Karpas-422 (cell line): ENCODE data around the gene NR1D1. TPM values are rescaled to one million over a fixed set of nuclear protein-coding genes. Genes with fewer than 3 reads are reported as not detected.

ENCODE experiments used
- DNase-seq: peaks from one replicate; pipeline ENCODE4 v3.0.0-alpha.2; 2015
- H2AFZ ChIP-seq: fragments of 200-600 bp; sonication (generic); 2 replicates; pipeline ENCODE4 v1.6.1; 2014; ENCODE audit warnings: antibody characterized with exemption, low read length, mixed read lengths
- H3K27ac ChIP-seq: fragments of 200-600 bp; sonication (generic); 2 replicates; pipeline ENCODE4 v1.5.1; 2014; ENCODE audit warnings: mild to moderate bottlenecking, low read length, moderate library complexity
- H3K27me3 ChIP-seq: fragments of 200-600 bp; sonication (generic); 2 replicates; pipeline ENCODE4 v1.6.1; 2014; ENCODE audit warnings: low read length, mixed read lengths
- H3K36me3 ChIP-seq: fragments of 200-600 bp; sonication (generic); 2 replicates; pipeline ENCODE4 v1.6.1; 2014; ENCODE audit warnings: low read length, mixed read lengths; ENCODE audit not compliant: insufficient read depth
- H3K4me1 ChIP-seq: fragments of 200-600 bp; sonication (generic); 2 replicates; pipeline ENCODE4 v1.6.1; 2014; ENCODE audit warnings: mild to moderate bottlenecking, low read length, mixed read lengths
- H3K4me2 ChIP-seq: fragments of 200-600 bp; sonication (generic); 2 replicates; pipeline ENCODE4 v1.6.1; 2014; ENCODE audit warnings: low read length, low read depth, mild to moderate bottlenecking; ENCODE audit not compliant: poor library complexity, severe bottlenecking
- H3K4me3 ChIP-seq: fragments of 200-600 bp; sonication (generic); 2 replicates; pipeline ENCODE4 v1.5.1; 2014; ENCODE audit warnings: mild to moderate bottlenecking, antibody characterized with exemption, low read length, mixed read lengths
- H3K79me2 ChIP-seq: fragments of 200-600 bp; sonication (generic); 2 replicates; pipeline ENCODE4 v1.6.1; 2014; ENCODE audit warnings: mild to moderate bottlenecking, low read length, mixed read lengths
- H3K9ac ChIP-seq: fragments of 200-600 bp; sonication (generic); 2 replicates; pipeline ENCODE4 v1.6.0; 2014; ENCODE audit warnings: low read length
- H3K9me2 ChIP-seq: fragments of 200-600 bp; sonication (generic), shearing (Covaris generic); replicated peaks from 2 replicates; pipeline ENCODE4 v1.6.0; 2014; ENCODE audit warnings: mild to moderate bottlenecking, low read length, moderate library complexity; ENCODE audit not compliant: insufficient read depth
- H3K9me3 ChIP-seq: fragments of 300-700, 200-600 bp; sonication (generic); 2 replicates; pipeline ENCODE4 v1.6.1; 2014; ENCODE audit warnings: low read length, mixed read lengths
- H4K20me1 ChIP-seq: fragments of 200-600 bp; sonication (generic); 2 replicates; pipeline ENCODE4 v1.6.1; 2014; ENCODE audit warnings: mild to moderate bottlenecking, antibody characterized with exemption, low read length, low read depth; ENCODE audit not compliant: insufficient read depth
- total RNA-seq: library from RNA; depleted of rRNA; stranded (reverse); fragments of >200 nt; shearing (Covaris generic); gene quantifications from 2 replicates; pipeline ENCODE4 v1.2.3, GENCODE V29; 2014; ENCODE audit warnings: low replicate concordance

The NR1D1 gene
- total RNA-seq, 1 experiment from 2014 or later, result 0.67 TPM

DNA sequence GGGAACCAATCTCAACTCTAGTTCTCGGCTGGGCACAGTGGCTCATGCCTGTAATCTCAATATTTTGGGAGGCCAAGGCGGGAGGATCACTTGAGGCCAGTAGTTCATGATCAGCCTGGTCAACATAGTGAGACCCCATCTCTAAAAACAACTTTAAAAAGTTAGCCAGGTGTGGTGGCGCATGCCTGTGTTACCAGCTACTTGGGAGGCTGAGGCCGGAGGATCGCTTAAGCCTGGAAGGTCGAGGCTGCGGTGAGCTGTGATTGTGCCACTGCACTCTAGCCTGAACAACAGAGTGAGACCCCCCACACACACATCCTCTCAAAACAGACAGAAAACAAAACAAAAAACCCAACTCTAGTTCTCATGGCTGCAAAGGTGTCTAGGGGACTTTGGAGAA is 32.7 kb downstream of the NR1D1 start:
- H3K9me3 ChIP-seq, result no peaks in the 10 kb centered on the region
- H3K27me3 ChIP-seq, result 0 out of 2 replicates have a peak, but pooled peaks cover 3% of the 10 kb centered on the region
- no peaks in the 10 kb centered on the region for H3K36me3 ChIP-seq
- 0 out of 2 replicates have a peak, but pooled peaks cover 3% of the 10 kb centered on the region for H4K20me1 ChIP-seq
- no peak overlapping the region for H3K9ac ChIP-seq
- H3K4me1 ChIP-seq, result peaks cover 54% of the 10 kb centered on the region
- no peak for DNase-seq
- no peaks in the 10 kb centered on the region for H3K79me2 ChIP-seq
- H3K4me2 ChIP-seq, result no peak overlapping the region
- H3K4me3 ChIP-seq, result no peak overlapping the region
- no peak overlapping the region for H3K27ac ChIP-seq
- H3K9me2 ChIP-seq, result no peaks in the 10 kb centered on the region
- no peak overlapping the region for H2AFZ ChIP-seq

GRCh38 chr17:40065769-40066510 is 34.4 kb downstream of the NR1D1 start:
- H2AFZ ChIP-seq, result no peak overlapping the region
- no peak overlapping the region for H3K4me3 ChIP-seq
- peak; percentile 28 for DNase-seq
- H3K9me3 ChIP-seq, result no peaks in the 10 kb centered on the region
- H3K27me3 ChIP-seq, result 0 out of 2 replicates have a peak, but pooled peaks cover 7% of the 10 kb centered on the region
- H3K9me2 ChIP-seq, result no peaks in the 10 kb centered on the region
- peaks cover 51% of the 10 kb centered on the region for H3K4me1 ChIP-seq
- H3K79me2 ChIP-seq, result no peaks in the 10 kb centered on the region
- H3K9ac ChIP-seq, result no peak overlapping the region
- H3K27ac ChIP-seq, result no peak overlapping the region
- no peak overlapping the region for H3K4me2 ChIP-seq
- H4K20me1 ChIP-seq, result no peaks in the 10 kb centered on the region
- H3K36me3 ChIP-seq, result no peaks in the 10 kb centered on the region

DNA sequence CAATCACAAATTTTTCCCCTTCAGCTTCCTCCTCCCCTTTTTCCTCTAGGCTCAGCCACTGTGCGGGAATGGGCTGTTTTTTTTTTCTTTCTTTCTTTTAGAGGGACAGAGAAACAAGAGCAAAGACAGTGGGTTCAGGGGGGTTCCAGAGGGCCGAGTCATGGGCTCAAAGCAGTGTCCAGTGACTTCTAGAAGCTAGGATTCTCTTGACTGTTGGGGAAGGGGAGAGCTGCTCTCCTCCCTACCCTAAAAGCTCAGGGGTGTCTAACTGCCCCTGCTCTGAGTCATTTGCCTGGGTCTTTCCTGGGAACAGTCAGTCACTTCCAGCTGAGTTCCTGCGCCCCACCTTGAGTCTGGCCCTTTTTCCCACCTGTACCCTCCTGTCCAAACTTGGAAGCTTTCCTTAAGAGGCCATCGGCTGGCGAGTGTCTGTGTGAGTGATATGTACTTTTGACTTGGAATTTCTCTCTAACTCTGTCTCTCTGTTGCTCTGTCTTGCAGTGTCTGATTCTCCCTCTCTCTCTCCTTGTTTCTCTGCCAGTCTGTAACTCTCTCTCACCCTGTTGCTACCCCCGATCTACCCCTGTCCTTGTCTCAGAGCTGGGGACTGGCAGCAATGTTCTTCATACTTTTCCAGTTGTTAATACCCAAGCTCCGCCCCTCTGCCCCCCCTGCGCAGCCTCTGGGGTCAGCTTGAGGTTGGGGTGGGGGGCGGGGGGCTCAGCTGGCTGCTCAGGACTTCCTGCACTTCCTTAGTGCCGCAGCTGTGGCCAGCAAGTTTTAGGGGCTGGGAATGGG is 35.2 kb downstream of the NR1D1 start:
- H3K27ac ChIP-seq, result no peak overlapping the region
- H3K4me3 ChIP-seq, result no peak overlapping the region
- no peaks in the 10 kb centered on the region for H3K9me2 ChIP-seq
- no peak overlapping the region for H2AFZ ChIP-seq
- H3K4me1 ChIP-seq, result peaks cover 43% of the 10 kb centered on the region
- no peak overlapping the region for H3K4me2 ChIP-seq
- H3K9ac ChIP-seq, result no peak overlapping the region
- 0 out of 2 replicates have a peak, but pooled peaks cover 7% of the 10 kb centered on the region for H3K27me3 ChIP-seq
- no peaks in the 10 kb centered on the region for H3K9me3 ChIP-seq
- no peaks in the 10 kb centered on the region for H3K79me2 ChIP-seq
- DNase-seq, result peak; percentile 39
- H3K36me3 ChIP-seq, result no peaks in the 10 kb centered on the region
- H4K20me1 ChIP-seq, result no peaks in the 10 kb centered on the region

- Histone ChIP-seq H4K20me1 (no peaks in the 10 kb centered on the region), H3K4me2 (peak overlapping the region; percentile 96), H3K9ac (peak overlapping the region; percentile 75), H3K9me3 (no peaks in the 10 kb centered on the region), H3K27me3 (0 out of 2 replicates have a peak, but pooled peaks cover 7% of the 10 kb centered on the region), H3K4me1 (peaks cover 31% of the 10 kb centered on the region), H3K36me3 (no peaks in the 10 kb centered on the region), H2AFZ (no peak overlapping the region), H3K4me3 (peak overlapping the region; percentile 84; the same call in 1 of the 2 replicates), H3K79me2 (no peaks in the 10 kb centered on the region), H3K27ac (no peak overlapping the region), H3K9me2 (no peaks in the 10 kb centered on the region)
- peak; percentile 55 for DNase-seq
These were observed 36.4 kb downstream of the NR1D1 start for GRCh38 chr17:40063901-40064531.

DNA sequence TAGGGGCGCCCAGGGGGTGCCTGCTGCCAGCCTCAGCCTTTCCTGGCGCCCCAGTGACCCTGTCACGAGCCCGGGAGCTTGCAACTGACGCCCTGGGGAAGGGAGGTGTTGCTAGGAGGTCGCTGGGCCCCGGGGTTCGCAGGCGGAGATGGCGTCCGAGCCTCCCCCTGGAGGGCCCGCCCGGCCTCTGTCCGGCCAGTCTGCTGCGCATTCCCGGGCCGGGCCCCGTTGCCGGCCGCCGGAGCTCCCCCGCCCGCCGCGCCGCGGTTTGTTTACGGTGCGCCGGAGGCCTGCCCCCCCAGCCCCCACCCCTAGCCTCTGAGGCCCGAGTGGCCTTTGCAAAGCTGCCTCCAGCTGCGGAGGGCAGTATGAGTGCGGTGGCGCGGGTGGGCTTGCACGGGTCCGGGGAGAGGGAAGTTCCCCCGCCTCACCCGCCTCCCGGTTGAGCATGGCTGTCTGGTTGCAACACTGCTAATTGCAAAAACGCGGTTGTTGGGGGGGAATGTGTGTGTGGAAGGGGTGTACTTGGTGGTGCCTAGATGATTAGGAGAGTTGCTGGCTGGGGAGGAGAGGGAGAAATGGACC is 37.1 kb downstream of the NR1D1 start:
- Histone ChIP-seq H3K4me1 (peaks cover 25% of the 10 kb centered on the region), H3K27ac (no peak overlapping the region), H3K9ac (peak overlapping the region; percentile 75)

DNA sequence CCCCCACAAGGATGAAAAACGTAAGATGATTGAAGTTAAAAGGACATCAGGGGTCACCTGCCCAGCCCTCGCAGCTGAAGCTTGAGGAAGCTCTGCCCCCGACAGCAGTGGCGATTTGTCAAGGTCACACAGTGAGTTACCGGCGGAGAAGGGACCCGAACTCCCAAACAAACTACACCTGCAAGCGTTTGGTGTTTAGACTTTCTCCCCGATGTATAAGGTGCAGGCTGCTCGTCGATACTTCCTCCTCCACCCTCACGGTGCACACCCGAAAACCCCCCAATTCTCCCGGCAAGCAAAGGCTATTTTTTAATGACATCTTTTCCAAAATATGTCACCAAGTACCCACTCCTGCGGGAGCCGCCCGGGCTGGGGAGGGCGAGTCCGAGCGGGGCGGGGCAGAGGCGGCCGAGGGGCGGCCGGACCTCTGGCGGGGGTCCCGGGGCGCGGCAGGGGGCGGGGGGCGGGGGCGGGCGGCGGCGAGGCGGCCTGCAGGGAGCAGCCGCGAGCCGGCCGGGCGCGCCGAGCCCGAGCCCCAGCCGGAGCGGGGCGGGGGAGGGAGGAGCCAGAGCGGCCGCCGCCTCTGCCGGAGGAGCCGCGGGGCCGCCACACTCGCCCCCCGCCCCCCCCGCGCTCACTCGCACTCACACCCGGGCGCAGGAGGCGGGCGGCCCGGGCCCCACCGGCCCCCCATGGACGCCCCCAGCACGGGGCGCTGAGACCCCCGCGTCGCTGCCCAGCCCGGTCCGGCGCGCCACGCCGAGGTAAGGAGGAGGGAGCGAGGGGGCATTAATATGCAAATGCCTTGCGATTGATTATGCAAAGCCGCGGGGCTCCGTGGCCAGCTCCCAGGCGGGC is 37.8 kb downstream of the NR1D1 start, which contains the start of gene THRA:
THRA (plus strand) TSS at position 637 of the 858 bp plus-strand sequence. CDS start 11,524 bp downstream, outside the sequence.
- DNase-seq, result peak; percentile 81
- Histone ChIP-seq H3K4me3 (peak within 1 kb of the TSS; percentile 84), H3K9me3 (no peaks in the 10 kb centered on the region), H3K27me3 (0 out of 2 replicates have a peak, but pooled peaks cover 7% of the 10 kb centered on the region), H3K9ac (peak within 1 kb of the TSS; percentile 75), H3K4me1 (peaks cover 25% of the 10 kb centered on the region), H3K27ac (no peak within 1 kb of the TSS), H3K36me3 (no peaks in the 10 kb centered on the region), H3K9me2 (no peaks in the 10 kb centered on the region), H3K79me2 (no peaks in the 10 kb centered on the region), H4K20me1 (no peaks in the 10 kb centered on the region), H2AFZ (peak within 1 kb of the TSS; percentile 99), H3K4me2 (peak within 1 kb of the TSS; percentile 96)

More for the DNA sequence above, 37.1 kb downstream of the NR1D1 start:
- no peaks in the 10 kb centered on the region for H3K36me3 ChIP-seq
- peak; percentile 47 for DNase-seq
- peak overlapping the region; percentile 96 for H3K4me2 ChIP-seq
- 0 out of 2 replicates have a peak, but pooled peaks cover 7% of the 10 kb centered on the region for H3K27me3 ChIP-seq
- H3K9me3 ChIP-seq, result no peaks in the 10 kb centered on the region
- peak overlapping the region; percentile 99 for H2AFZ ChIP-seq
- H3K79me2 ChIP-seq, result no peaks in the 10 kb centered on the region
- H4K20me1 ChIP-seq, result no peaks in the 10 kb centered on the region
- H3K4me3 ChIP-seq, result peak overlapping the region; percentile 84
- H3K9me2 ChIP-seq, result no peaks in the 10 kb centered on the region

DNA sequence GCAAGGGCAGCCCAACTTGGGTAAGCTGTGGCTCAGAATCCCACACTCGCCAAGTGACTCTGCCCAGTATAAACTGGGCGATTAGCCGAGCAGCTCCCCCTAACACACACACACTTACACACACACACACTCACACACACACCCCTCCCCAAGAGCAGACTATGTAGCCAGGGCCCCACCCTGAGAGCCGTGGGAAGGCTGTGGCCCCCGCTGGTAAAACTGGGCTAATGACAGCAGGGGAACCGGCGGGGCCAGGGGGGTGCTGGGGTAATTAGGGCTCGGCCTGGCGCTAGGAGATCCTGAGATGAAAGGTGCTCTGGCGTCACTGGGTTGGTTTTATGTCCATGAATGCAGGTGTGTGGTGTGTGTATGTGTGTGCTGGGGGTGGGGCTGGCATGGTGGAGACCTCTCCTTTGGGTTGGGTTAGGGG is 38.8 kb downstream of the NR1D1 start:
- H3K79me2 ChIP-seq, result no peaks in the 10 kb centered on the region
- H3K27me3 ChIP-seq, result 0 out of 2 replicates have a peak, but pooled peaks cover 7% of the 10 kb centered on the region
- no peak overlapping the region for H3K9ac ChIP-seq
- no peaks in the 10 kb centered on the region for H3K9me2 ChIP-seq
- H3K4me2 ChIP-seq, result peak overlapping the region; percentile 87
- DNase-seq, result peak; percentile 25
- no peaks in the 10 kb centered on the region for H3K9me3 ChIP-seq
- no peaks in the 10 kb centered on the region for H4K20me1 ChIP-seq
- H2AFZ ChIP-seq, result no peak overlapping the region
- peak overlapping the region; percentile 70; the same call in 1 of the 2 replicates for H3K4me3 ChIP-seq
- peaks cover 25% of the 10 kb centered on the region for H3K4me1 ChIP-seq
- H3K27ac ChIP-seq, result no peak overlapping the region
- H3K36me3 ChIP-seq, result no peaks in the 10 kb centered on the region
